GM23338 (cell line): Measurements from ENCODE around the gene DRG2.

Experiments used
- CREB1 ChIP-seq: fragments of 250-450 bp; sonication (Bioruptor Pico); IDR thresholded peaks from 2 replicates; pipeline ENCODE4 v1.5.0; 2020; ENCODE audit warnings: low read depth, mild to moderate bottlenecking, moderate library complexity
- ETS1 ChIP-seq: IDR thresholded peaks from 2 replicates; pipeline ENCODE4 v1.6.1; 2016; ENCODE audit warnings: antibody characterized with exemption
- EZH2 ChIP-seq: fragments of 200-600 bp; sonication (generic); IDR thresholded peaks from one replicate; pipeline ENCODE4 v1.8.0; 2017; ENCODE audit warnings: antibody characterized with exemption, mild to moderate bottlenecking, low read depth; ENCODE audit not compliant: unreplicated experiment
- EZH2phosphoT487 ChIP-seq: fragments of 200-600 bp; sonication (generic); IDR thresholded peaks from one replicate; pipeline ENCODE4 v1.8.1; 2018; ENCODE audit warnings: antibody characterized with exemption; ENCODE audit not compliant: unreplicated experiment
- JUNB ChIP-seq: IDR thresholded peaks from one replicate; pipeline ENCODE4 v1.6.1; 2016; ENCODE audit warnings: antibody characterized with exemption; ENCODE audit not compliant: unreplicated experiment
- NANOG ChIP-seq: IDR thresholded peaks from 2 replicates; pipeline ENCODE4 v1.6.1; 2016; ENCODE audit warnings: antibody characterized with exemption, borderline replicate concordance
- POLR2AphosphoS5 ChIP-seq: IDR thresholded peaks from 2 replicates; pipeline ENCODE4 v1.6.1; 2016; ENCODE audit warnings: antibody characterized with exemption, low read depth
- STAT1 ChIP-seq: IDR thresholded peaks from one replicate; pipeline ENCODE4 v1.6.1; 2016; ENCODE audit warnings: antibody characterized with exemption; ENCODE audit not compliant: unreplicated experiment
- ZNF114 ChIP-seq: fragments of 250-450 bp; sonication (Bioruptor Pico); IDR thresholded peaks from 2 replicates; pipeline ENCODE4 v1.5.0; 2020; ENCODE audit warnings: mild to moderate bottlenecking, moderate library complexity
- ZNF331 ChIP-seq: fragments of 250-450 bp; sonication (Bioruptor Pico); IDR thresholded peaks from 2 replicates; pipeline ENCODE4 v1.5.0; 2020; ENCODE audit warnings: low read depth, mild to moderate bottlenecking, moderate library complexity
- TF ChIP-seq, protein P1 (sequence below), 2 experiments: fragments of 200-600 bp in 1 of 2; sonication (generic) in 1 of 2; conservative IDR thresholded peaks; 2 replicates each; pipeline versions ENCODE4 v1.5.1 to v1.6.1; 2016 to 2017; ENCODE audit warnings: antibody characterized with exemption in 2 of 2, low read depth in 2 of 2, mild to moderate bottlenecking in 2 of 2, moderate library complexity in 1 of 2
- TF ChIP-seq, protein P2 (sequence below): IDR thresholded peaks from one replicate; pipeline ENCODE4 v1.6.1; 2018; ENCODE audit warnings: antibody characterized with exemption; ENCODE audit not compliant: unreplicated experiment

DNA sequence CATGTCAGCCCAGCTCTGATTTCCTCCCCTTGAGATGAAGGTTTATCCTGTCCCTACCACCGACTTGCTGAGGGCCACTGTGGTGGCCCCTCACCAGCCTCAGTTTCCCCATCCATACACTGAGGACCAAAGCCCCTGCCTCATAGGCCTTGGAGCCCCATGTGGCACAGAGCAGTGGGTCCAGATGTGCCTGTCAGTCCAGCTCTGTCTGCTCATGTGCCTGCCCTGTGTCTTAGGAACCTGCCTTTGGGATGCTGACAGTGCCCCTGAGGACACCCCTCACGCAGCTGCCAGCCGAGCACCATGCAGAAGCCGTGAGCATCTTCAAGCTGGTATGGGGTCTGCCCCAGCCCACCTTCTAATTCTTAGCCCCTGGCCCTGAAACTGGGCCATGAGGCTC, 56.5 kb downstream of the DRG2 start:
- TF ChIP-seq POLR2AphosphoS5, result no peak
- TF ChIP-seq, protein P1, sequence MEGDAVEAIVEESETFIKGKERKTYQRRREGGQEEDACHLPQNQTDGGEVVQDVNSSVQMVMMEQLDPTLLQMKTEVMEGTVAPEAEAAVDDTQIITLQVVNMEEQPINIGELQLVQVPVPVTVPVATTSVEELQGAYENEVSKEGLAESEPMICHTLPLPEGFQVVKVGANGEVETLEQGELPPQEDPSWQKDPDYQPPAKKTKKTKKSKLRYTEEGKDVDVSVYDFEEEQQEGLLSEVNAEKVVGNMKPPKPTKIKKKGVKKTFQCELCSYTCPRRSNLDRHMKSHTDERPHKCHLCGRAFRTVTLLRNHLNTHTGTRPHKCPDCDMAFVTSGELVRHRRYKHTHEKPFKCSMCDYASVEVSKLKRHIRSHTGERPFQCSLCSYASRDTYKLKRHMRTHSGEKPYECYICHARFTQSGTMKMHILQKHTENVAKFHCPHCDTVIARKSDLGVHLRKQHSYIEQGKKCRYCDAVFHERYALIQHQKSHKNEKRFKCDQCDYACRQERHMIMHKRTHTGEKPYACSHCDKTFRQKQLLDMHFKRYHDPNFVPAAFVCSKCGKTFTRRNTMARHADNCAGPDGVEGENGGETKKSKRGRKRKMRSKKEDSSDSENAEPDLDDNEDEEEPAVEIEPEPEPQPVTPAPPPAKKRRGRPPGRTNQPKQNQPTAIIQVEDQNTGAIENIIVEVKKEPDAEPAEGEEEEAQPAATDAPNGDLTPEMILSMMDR (conservative IDR thresholded peaks at IDR 0.05; ENCODE audit: low read depth in 2 of 2), result no peak
- TF ChIP-seq NANOG, result no peak
- no peak for TF ChIP-seq ETS1
- no peak for TF ChIP-seq EZH2
- no peak for TF ChIP-seq EZH2phosphoT487
- TF ChIP-seq, protein P2, sequence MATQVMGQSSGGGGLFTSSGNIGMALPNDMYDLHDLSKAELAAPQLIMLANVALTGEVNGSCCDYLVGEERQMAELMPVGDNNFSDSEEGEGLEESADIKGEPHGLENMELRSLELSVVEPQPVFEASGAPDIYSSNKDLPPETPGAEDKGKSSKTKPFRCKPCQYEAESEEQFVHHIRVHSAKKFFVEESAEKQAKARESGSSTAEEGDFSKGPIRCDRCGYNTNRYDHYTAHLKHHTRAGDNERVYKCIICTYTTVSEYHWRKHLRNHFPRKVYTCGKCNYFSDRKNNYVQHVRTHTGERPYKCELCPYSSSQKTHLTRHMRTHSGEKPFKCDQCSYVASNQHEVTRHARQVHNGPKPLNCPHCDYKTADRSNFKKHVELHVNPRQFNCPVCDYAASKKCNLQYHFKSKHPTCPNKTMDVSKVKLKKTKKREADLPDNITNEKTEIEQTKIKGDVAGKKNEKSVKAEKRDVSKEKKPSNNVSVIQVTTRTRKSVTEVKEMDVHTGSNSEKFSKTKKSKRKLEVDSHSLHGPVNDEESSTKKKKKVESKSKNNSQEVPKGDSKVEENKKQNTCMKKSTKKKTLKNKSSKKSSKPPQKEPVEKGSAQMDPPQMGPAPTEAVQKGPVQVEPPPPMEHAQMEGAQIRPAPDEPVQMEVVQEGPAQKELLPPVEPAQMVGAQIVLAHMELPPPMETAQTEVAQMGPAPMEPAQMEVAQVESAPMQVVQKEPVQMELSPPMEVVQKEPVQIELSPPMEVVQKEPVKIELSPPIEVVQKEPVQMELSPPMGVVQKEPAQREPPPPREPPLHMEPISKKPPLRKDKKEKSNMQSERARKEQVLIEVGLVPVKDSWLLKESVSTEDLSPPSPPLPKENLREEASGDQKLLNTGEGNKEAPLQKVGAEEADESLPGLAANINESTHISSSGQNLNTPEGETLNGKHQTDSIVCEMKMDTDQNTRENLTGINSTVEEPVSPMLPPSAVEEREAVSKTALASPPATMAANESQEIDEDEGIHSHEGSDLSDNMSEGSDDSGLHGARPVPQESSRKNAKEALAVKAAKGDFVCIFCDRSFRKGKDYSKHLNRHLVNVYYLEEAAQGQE, result no peak
- no peak for TF ChIP-seq CREB1 (CRISPR knock-in tag)
- no peak for TF ChIP-seq JUNB
- TF ChIP-seq ZNF331 (CRISPR knock-in tag), result no peak
- TF ChIP-seq STAT1, result no peak
- TF ChIP-seq ZNF114 (CRISPR knock-in tag), result no peak
